Type B pancreatic cell (in vitro differentiated cells): Measurements from ENCODE around the gene HNF4A. TPM values are rescaled to one million over a fixed set of nuclear protein-coding genes. Genes with fewer than 3 reads are reported as not detected.
A peak's percentile ranks its signal among the peaks of the same experiment; 100 is the strongest.

Experiments
- DNase-seq: peaks from one replicate; pipeline ENCODE4 v3.0.0; 2021; ENCODE audit warnings: mixed read lengths; ENCODE audit not compliant: unreplicated experiment; ENCODE audit errors: extremely low spot score
- H3K27ac Mint-ChIP-seq: 2 replicates; pipeline ENCODE4 v1.8.0; 2021; ENCODE audit warnings: mild to moderate bottlenecking, mixed read lengths
- H3K27me3 Mint-ChIP-seq: 2 replicates; pipeline ENCODE4 v1.8.0; 2021; ENCODE audit warnings: mixed read lengths
- H3K36me3 Mint-ChIP-seq: 2 replicates; pipeline ENCODE4 v1.8.0; 2021; ENCODE audit warnings: mixed read lengths
- H3K4me1 Mint-ChIP-seq: one replicate; pipeline ENCODE4 v1.8.0; 2021; ENCODE audit warnings: mixed read lengths; ENCODE audit not compliant: unreplicated experiment
- H3K4me3 Mint-ChIP-seq: 2 replicates; pipeline ENCODE4 v1.8.0; 2021; ENCODE audit warnings: mild to moderate bottlenecking, mixed read lengths
- H3K9me3 Mint-ChIP-seq: 2 replicates; pipeline ENCODE4 v1.8.0; 2021; ENCODE audit warnings: mixed read lengths
- total RNA-seq: library from RNA; stranded (reverse); gene quantifications from 2 replicates; pipeline ENCODE4 v1.2.1, GENCODE V29; 2021; ENCODE audit warnings: low replicate concordance
- TF ChIP-seq, protein P1 (sequence below): fragments of 200-600 bp; sonication (generic); conservative IDR thresholded peaks from 2 replicates; pipeline ENCODE4 v1.5.0; 2021; ENCODE audit warnings: antibody characterized with exemption, mild to moderate bottlenecking

HNF4A gene
- total RNA-seq, 1 donor from 2014 or later = 19.9 TPM

DNA sequence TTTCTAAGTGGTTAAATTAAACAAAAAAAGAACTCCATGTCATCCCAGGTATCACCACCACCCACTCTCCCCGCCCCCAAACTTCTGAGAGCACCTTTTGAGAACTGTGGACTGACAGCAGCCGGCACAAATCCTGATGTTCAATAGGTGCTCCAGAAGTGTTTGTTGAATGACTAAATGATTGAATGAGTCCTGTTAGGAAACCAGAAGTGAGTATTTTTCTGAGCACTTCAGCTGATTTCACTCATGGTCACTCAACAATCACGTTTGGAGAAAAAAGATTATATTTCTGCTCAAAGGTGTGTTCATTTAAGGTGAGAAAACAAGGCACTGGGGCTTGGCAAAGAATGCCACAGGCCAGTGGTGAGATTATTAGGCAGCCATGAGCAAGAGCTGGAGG, 6.2 kb upstream of the HNF4A start:
- H3K27ac Mint-ChIP-seq = no peak overlapping the region
- H3K4me1 Mint-ChIP-seq = peaks cover 9% of the 10 kb centered on the region
- H3K27me3 Mint-ChIP-seq = no peaks in the 10 kb centered on the region
- H3K9me3 Mint-ChIP-seq = no peaks in the 10 kb centered on the region
- H3K4me3 Mint-ChIP-seq = no peak overlapping the region
- no peaks in the 10 kb centered on the region for H3K36me3 Mint-ChIP-seq
- no peak for DNase-seq
- TF ChIP-seq, protein P1, sequence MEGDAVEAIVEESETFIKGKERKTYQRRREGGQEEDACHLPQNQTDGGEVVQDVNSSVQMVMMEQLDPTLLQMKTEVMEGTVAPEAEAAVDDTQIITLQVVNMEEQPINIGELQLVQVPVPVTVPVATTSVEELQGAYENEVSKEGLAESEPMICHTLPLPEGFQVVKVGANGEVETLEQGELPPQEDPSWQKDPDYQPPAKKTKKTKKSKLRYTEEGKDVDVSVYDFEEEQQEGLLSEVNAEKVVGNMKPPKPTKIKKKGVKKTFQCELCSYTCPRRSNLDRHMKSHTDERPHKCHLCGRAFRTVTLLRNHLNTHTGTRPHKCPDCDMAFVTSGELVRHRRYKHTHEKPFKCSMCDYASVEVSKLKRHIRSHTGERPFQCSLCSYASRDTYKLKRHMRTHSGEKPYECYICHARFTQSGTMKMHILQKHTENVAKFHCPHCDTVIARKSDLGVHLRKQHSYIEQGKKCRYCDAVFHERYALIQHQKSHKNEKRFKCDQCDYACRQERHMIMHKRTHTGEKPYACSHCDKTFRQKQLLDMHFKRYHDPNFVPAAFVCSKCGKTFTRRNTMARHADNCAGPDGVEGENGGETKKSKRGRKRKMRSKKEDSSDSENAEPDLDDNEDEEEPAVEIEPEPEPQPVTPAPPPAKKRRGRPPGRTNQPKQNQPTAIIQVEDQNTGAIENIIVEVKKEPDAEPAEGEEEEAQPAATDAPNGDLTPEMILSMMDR = no peak

DNA sequence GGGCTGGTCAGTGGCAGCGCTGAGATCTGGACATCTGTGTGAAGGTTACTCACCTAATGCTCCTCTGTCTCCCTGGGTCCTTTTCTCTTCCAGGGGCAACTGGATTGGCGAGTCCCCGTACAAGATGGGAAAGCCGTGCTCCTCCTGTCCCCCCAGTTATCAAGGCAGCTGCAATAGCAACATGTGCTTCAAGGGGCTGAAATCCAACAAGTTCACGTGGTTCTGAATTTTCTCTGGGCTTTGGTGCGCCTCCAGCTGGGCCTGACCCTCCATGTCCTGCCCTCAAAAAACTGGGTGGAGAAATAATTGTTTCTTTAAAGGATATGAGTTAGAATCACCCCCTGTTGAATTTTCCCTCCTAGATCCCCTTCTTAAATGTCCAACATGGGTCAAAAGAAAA, 4.9 kb upstream of the HNF4A start:
- Mint-ChIP-seq H3K27ac (no peak overlapping the region), H3K36me3 (no peaks in the 10 kb centered on the region), H3K4me1 (peaks cover 9% of the 10 kb centered on the region), H3K9me3 (no peaks in the 10 kb centered on the region), H3K27me3 (no peaks in the 10 kb centered on the region), H3K4me3 (no peak overlapping the region)
- TF ChIP-seq, protein P1 = no peak
- DNase-seq = no peak

DNA sequence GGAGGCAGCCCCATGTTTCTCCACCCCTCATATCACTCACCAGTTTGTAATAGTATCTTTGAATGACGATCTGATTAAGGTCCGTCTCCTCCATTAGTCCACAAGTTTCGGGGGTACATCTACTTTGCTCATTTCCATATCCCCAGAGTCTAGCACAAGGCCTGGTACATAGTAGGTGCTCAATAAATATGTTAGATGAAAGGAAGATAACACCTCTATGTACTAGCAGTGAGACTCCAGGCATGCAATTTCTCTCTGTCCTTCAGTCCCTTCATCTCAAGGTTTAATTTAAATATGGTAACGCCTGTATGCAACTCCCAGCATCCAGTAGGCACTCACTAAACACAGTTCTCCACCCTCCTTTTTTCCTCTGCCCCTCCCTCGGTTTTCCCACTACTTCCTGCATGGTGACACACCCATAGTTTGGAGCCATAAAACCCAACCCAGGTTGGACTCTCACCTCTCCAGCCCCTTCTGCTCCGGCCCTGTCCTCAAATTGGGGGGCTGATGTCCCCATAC, 461 bp upstream of the HNF4A start:
- Mint-ChIP-seq H3K27ac (peak overlapping the region; percentile 87), H3K9me3 (no peaks in the 10 kb centered on the region), H3K27me3 (peaks cover 11% of the 10 kb centered on the region), H3K4me3 (peak overlapping the region; percentile 86), H3K36me3 (no peaks in the 10 kb centered on the region), H3K4me1 (peaks cover 9% of the 10 kb centered on the region)
- no peak for DNase-seq
- TF ChIP-seq, protein P1 = no peak

DNA sequence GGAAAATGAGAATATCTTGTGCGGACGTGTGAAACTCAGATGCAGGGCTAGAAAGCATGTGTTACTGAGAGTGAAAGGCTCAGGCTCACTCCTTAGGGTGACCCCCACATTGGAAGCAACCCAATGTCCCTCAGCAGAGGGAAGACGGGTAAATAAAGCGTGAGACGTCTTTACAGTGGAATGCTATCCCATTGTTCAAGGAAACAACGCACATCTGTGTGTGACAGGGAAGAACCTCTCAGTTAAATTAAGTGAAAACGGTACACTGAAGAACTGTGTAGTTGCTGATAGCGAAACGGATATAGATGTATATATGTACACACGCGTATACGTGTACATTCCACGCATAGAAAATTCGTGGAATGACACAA, 839 bp downstream of the HNF4A start:
- peaks cover 9% of the 10 kb centered on the region for H3K4me1 Mint-ChIP-seq
- H3K9me3 Mint-ChIP-seq = no peaks in the 10 kb centered on the region
- TF ChIP-seq, protein P1 = no peak
- no peaks in the 10 kb centered on the region for H3K36me3 Mint-ChIP-seq
- peak overlapping the region; percentile 66 for H3K27ac Mint-ChIP-seq
- H3K4me3 Mint-ChIP-seq = peak overlapping the region; percentile 86
- no peak for DNase-seq
- H3K27me3 Mint-ChIP-seq = peaks cover 16% of the 10 kb centered on the region

DNA sequence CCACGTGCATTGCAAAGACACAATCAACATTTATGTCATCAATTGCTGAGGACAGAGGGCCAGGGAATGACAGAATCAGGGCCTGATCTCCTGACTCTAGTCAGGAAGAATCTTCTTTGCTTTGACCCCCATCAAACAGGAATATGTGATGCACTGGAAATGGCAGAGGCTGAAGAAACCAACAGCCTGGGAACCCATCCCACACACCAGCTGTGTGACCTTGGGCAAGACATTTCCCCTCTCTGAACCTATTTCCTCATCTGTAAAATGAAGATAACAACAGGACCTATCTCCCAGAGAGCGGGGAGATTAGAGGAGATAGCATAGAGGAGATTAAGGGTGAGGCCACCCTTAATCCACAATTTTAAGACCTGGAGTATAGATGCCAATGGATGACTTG, 1.5 kb downstream of the HNF4A start:
- DNase-seq = no peak
- Mint-ChIP-seq H3K27ac (no peak overlapping the region), H3K9me3 (no peaks in the 10 kb centered on the region), H3K4me3 (peak overlapping the region; percentile 86), H3K27me3 (peaks cover 20% of the 10 kb centered on the region), H3K4me1 (peaks cover 5% of the 10 kb centered on the region), H3K36me3 (no peaks in the 10 kb centered on the region)
- TF ChIP-seq, protein P1 = no peak
